Choroid plexus epithelial cell (primary cell): ENCODE results near the gene CHD5.
"Not testable (repeated sequence)": the region's sequence is repeated elsewhere in the genome, so short reads cannot be mapped to it uniquely, and the experiment has no call there.

Source experiments
- DNase-seq: peaks from one replicate; pipeline ENCODE4 v3.0.0-alpha.2; 2010; ENCODE audit warnings: low read depth
- H3K4me3 ChIP-seq: 2 replicates; pipeline ENCODE4 v1.5.1; 2011; ENCODE audit warnings: low read depth, mild to moderate bottlenecking, control low read depth, low read length, moderate library complexity
- CTCF ChIP-seq: conservative IDR thresholded peaks from 2 replicates; pipeline ENCODE4 v1.5.1; 2011; ENCODE audit warnings: low read depth, mild to moderate bottlenecking, control low read depth, inconsistent platforms, low read length, moderate library complexity

The CHD5 gene

GRCh38 chr1:6071219-6071618 lies 108.9 kb downstream of the CHD5 start:
- H3K4me3 ChIP-seq = no peak overlapping the region
- DNase-seq = no peak
- TF ChIP-seq CTCF = no peak

- no peak overlapping the region for H3K4me3 ChIP-seq
- no peak for TF ChIP-seq CTCF
- no peak for DNase-seq
Measured at GRCh38 chr1:6070450-6070974, 109.6 kb downstream of the CHD5 start.

- H3K4me3 ChIP-seq = no peak overlapping the region
- TF ChIP-seq CTCF = no peak
- DNase-seq = no peak
Measured at GRCh38 chr1:6069573-6069972, 110.5 kb downstream of the CHD5 start.

- no peak for DNase-seq
- H3K4me3 ChIP-seq = no peak overlapping the region
- no peak for TF ChIP-seq CTCF
Measured at GRCh38 chr1:6068932-6069331, 111.2 kb downstream of the CHD5 start.

GRCh38 chr1:6068073-6068472 lies 112.0 kb downstream of the CHD5 start:
- no peak for DNase-seq
- no peak for TF ChIP-seq CTCF
- H3K4me3 ChIP-seq = no peak overlapping the region

GRCh38 chr1:6066680-6067079 lies 113.4 kb downstream of the CHD5 start:
- no peak for TF ChIP-seq CTCF
- no peak overlapping the region for H3K4me3 ChIP-seq
- DNase-seq = no peak

GRCh38 chr1:6065093-6065858 lies 114.8 kb downstream of the CHD5 start:
- DNase-seq = no peak
- TF ChIP-seq CTCF = no peak
- no peak overlapping the region for H3K4me3 ChIP-seq

- not testable (repeated sequence) for H3K4me3 ChIP-seq, DNase-seq
Measured at GRCh38 chr1:6063532-6064053, 116.5 kb downstream of the CHD5 start.
